HEK293 (cell line): ENCODE data around the gene CHST3.
A peak's percentile ranks its signal among the peaks of the same experiment; 100 is the strongest.

Experiments
- GLIS1 ChIP-seq: fragments of 450-650 bp; formaldehyde crosslinking; IDR thresholded peaks from 2 replicates; pipeline ENCODE4 v1.5.1; 2016; ENCODE audit warnings: missing biosample characterization, missing genetic modification characterization
- HIC1 ChIP-seq: fragments of 450-650 bp; formaldehyde crosslinking; IDR thresholded peaks from 2 replicates; pipeline ENCODE4 v1.5.1; 2016; ENCODE audit warnings: missing biosample characterization, missing genetic modification characterization
- KLF10 ChIP-seq: fragments of 450-650 bp; IDR thresholded peaks from 2 replicates; pipeline ENCODE4 v1.5.1; 2018; ENCODE audit warnings: missing biosample characterization, mild to moderate bottlenecking, missing genetic modification characterization
- KLF7 ChIP-seq: fragments of 450-650 bp; formaldehyde crosslinking; IDR thresholded peaks from 2 replicates; pipeline ENCODE4 v1.5.1; 2016; ENCODE audit warnings: missing biosample characterization, missing genetic modification characterization, borderline replicate concordance
- MZF1 ChIP-seq: fragments of 450-650 bp; formaldehyde crosslinking; IDR thresholded peaks from 2 replicates; pipeline ENCODE4 v1.5.1; 2017; ENCODE audit warnings: missing biosample characterization, missing genetic modification characterization, borderline replicate concordance
- OSR2 ChIP-seq: fragments of 450-650 bp; formaldehyde crosslinking; IDR thresholded peaks from 2 replicates; pipeline ENCODE4 v1.5.1; 2016; ENCODE audit warnings: missing biosample characterization, missing genetic modification characterization
- SP2 ChIP-seq: fragments of 450-650 bp; formaldehyde crosslinking; IDR thresholded peaks from 2 replicates; pipeline ENCODE4 v1.5.1; 2016; ENCODE audit warnings: missing biosample characterization, missing genetic modification characterization
- SP3 ChIP-seq: fragments of 450-650 bp; formaldehyde crosslinking; IDR thresholded peaks from 2 replicates; pipeline ENCODE4 v1.5.1; 2016; ENCODE audit warnings: missing biosample characterization, missing genetic modification characterization
- WT1 ChIP-seq: fragments of 450-650 bp; formaldehyde crosslinking; IDR thresholded peaks from 2 replicates; pipeline ENCODE4 v1.5.1; 2016; ENCODE audit warnings: missing biosample characterization, missing genetic modification characterization
- YY1 ChIP-seq: fragments of 450-650 bp; formaldehyde crosslinking; IDR thresholded peaks from 2 replicates; pipeline ENCODE4 v1.5.1; 2018; ENCODE audit warnings: missing biosample characterization, missing genetic modification characterization
- YY2 ChIP-seq: fragments of 450-650 bp; formaldehyde crosslinking; IDR thresholded peaks from 2 replicates; pipeline ENCODE4 v1.5.1; 2016; ENCODE audit warnings: missing biosample characterization, missing genetic modification characterization
- ZBTB1 ChIP-seq: fragments of 450-650 bp; formaldehyde crosslinking; IDR thresholded peaks from 2 replicates; pipeline ENCODE4 v1.5.1; 2016; ENCODE audit warnings: missing biosample characterization, missing genetic modification characterization
- ZEB2 ChIP-seq: fragments of 450-650 bp; formaldehyde crosslinking; IDR thresholded peaks from 2 replicates; pipeline ENCODE4 v1.5.1; 2016; ENCODE audit warnings: missing biosample characterization, missing genetic modification characterization
- ZFHX2 ChIP-seq: fragments of 450-650 bp; formaldehyde crosslinking; conservative IDR thresholded peaks from 2 replicates; pipeline ENCODE4 v1.5.1; 2016; ENCODE audit warnings: missing biosample characterization, missing genetic modification characterization
- ZFP41 ChIP-seq: fragments of 450-650 bp; formaldehyde crosslinking; IDR thresholded peaks from 2 replicates; pipeline ENCODE4 v1.5.1; 2016; ENCODE audit warnings: missing biosample characterization, missing genetic modification characterization, borderline replicate concordance
- ZIC2 ChIP-seq: fragments of 450-650 bp; formaldehyde crosslinking; IDR thresholded peaks from 2 replicates; pipeline ENCODE4 v1.5.1; 2016; ENCODE audit warnings: missing biosample characterization, missing genetic modification characterization
- ZNF133 ChIP-seq: fragments of 450-650 bp; formaldehyde crosslinking; IDR thresholded peaks from 2 replicates; pipeline ENCODE4 v1.5.1; 2016; ENCODE audit warnings: missing biosample characterization, missing genetic modification characterization
- ZNF175 ChIP-seq: fragments of 450-650 bp; formaldehyde crosslinking; IDR thresholded peaks from 2 replicates; pipeline ENCODE4 v1.5.1; 2016; ENCODE audit warnings: missing biosample characterization, missing genetic modification characterization
- ZNF2 ChIP-seq: fragments of 450-650 bp; formaldehyde crosslinking; IDR thresholded peaks from 2 replicates; pipeline ENCODE4 v1.5.1; 2016; ENCODE audit warnings: missing biosample characterization, missing genetic modification characterization
- ZNF311 ChIP-seq: fragments of 450-650 bp; formaldehyde crosslinking; IDR thresholded peaks from 2 replicates; pipeline ENCODE4 v1.5.1; 2017; ENCODE audit warnings: missing biosample characterization, missing genetic modification characterization, borderline replicate concordance
- ZNF404 ChIP-seq: fragments of 450-650 bp; formaldehyde crosslinking; IDR thresholded peaks from 2 replicates; pipeline ENCODE4 v1.5.1; 2017; ENCODE audit warnings: missing biosample characterization, missing genetic modification characterization
- ZNF423 ChIP-seq: fragments of 450-650 bp; formaldehyde crosslinking; IDR thresholded peaks from 2 replicates; pipeline ENCODE4 v1.5.1; 2016; ENCODE audit warnings: missing biosample characterization, missing genetic modification characterization
- ZNF426 ChIP-seq: fragments of 450-650 bp; formaldehyde crosslinking; IDR thresholded peaks from 2 replicates; pipeline ENCODE4 v1.5.1; 2017; ENCODE audit warnings: missing biosample characterization, missing genetic modification characterization, mild to moderate bottlenecking, inconsistent platforms, moderate library complexity
- ZNF473 ChIP-seq: fragments of 450-650 bp; formaldehyde crosslinking; IDR thresholded peaks from 2 replicates; pipeline ENCODE4 v1.5.1; 2017; ENCODE audit warnings: missing biosample characterization, missing genetic modification characterization
- ZNF645 ChIP-seq: fragments of 450-650 bp; formaldehyde crosslinking; IDR thresholded peaks from 2 replicates; pipeline ENCODE4; 2016; ENCODE audit warnings: missing biosample characterization, missing genetic modification characterization
- ZNF660 ChIP-seq: fragments of 450-650 bp; IDR thresholded peaks from 2 replicates; pipeline ENCODE4 v1.5.1; 2018; ENCODE audit warnings: missing biosample characterization, mild to moderate bottlenecking, missing genetic modification characterization
- ZNF701 ChIP-seq: fragments of 450-650 bp; formaldehyde crosslinking; IDR thresholded peaks from 2 replicates; pipeline ENCODE4 v1.5.1; 2016; ENCODE audit warnings: missing biosample characterization, missing genetic modification characterization
- ZNF704 ChIP-seq: fragments of 450-650 bp; formaldehyde crosslinking; IDR thresholded peaks from 2 replicates; pipeline ENCODE4 v1.5.1; 2016; ENCODE audit warnings: missing biosample characterization, missing genetic modification characterization
- ZNF792 ChIP-seq: fragments of 450-650 bp; formaldehyde crosslinking; IDR thresholded peaks from 2 replicates; pipeline ENCODE4 v1.5.1; 2016; ENCODE audit warnings: missing biosample characterization, missing genetic modification characterization
- ZNF837 ChIP-seq: fragments of 450-650 bp; formaldehyde crosslinking; IDR thresholded peaks from 2 replicates; pipeline ENCODE4 v1.5.1; 2016; ENCODE audit warnings: missing biosample characterization, missing genetic modification characterization
- ZSCAN16 ChIP-seq: fragments of 450-650 bp; formaldehyde crosslinking; IDR thresholded peaks from 2 replicates; pipeline ENCODE4 v1.5.1; 2016; ENCODE audit warnings: missing biosample characterization, missing genetic modification characterization
- TF ChIP-seq, protein P1 (sequence below): fragments of 450-650 bp; formaldehyde crosslinking; optimal IDR thresholded peaks from 2 replicates; pipeline ENCODE3; 2016; ENCODE audit warnings: missing biosample characterization, mild to moderate bottlenecking, missing genetic modification characterization
- TF ChIP-seq, protein P2 (sequence below): fragments of 450-650 bp; formaldehyde crosslinking; IDR thresholded peaks from 2 replicates; pipeline ENCODE4 v1.5.1; 2017; ENCODE audit warnings: missing biosample characterization, missing genetic modification characterization
- TF ChIP-seq, protein P3 (sequence below): fragments of 450-650 bp; formaldehyde crosslinking; IDR thresholded peaks from 2 replicates; pipeline ENCODE4 v1.5.1; 2016; ENCODE audit warnings: missing biosample characterization, missing genetic modification characterization, low read depth

Gene CHST3

GRCh38 chr10:71920540-71921323 is 43.5 kb upstream of the CHST3 start (continued):
- TF ChIP-seq ZNF311 (tag by site-specific recombination) (no peak), HIC1 (peak; percentile 56), WT1 (peak; percentile 93), ZNF473 (no peak), ZFHX2 (tag by site-specific recombination) (no peak), ZIC2 (tag by site-specific recombination) (peak; percentile 79), ZNF2 (tag by site-specific recombination) (no peak), KLF10 (no peak), ZNF792 (no peak), KLF7 (tag by site-specific recombination) (no peak), ZEB2 (no peak), ZNF837 (tag by site-specific recombination) (no peak), ZNF175 (tag by site-specific recombination) (no peak), ZFP41 (tag by site-specific recombination) (no peak), ZNF423 (peak; percentile 45; the same call in 1 of the 2 replicates), ZNF645 (no peak), ZNF660 (no peak), ZBTB1 (tag by site-specific recombination) (no peak), ZSCAN16 (tag by site-specific recombination) (no peak), ZNF426 (tag by site-specific recombination) (no peak), ZNF404 (tag by site-specific recombination) (no peak), YY2 (tag by site-specific recombination) (no peak), GLIS1 (peak; percentile 87), ZNF704 (tag by site-specific recombination) (no peak), YY1 (tag by site-specific recombination) (no peak), ZNF701 (no peak), SP2 (peak; percentile 12; the same call in 1 of the 2 replicates), SP3 (tag by site-specific recombination) (no peak), MZF1 (tag by site-specific recombination) (no peak), OSR2 (tag by site-specific recombination) (no peak; the same call in 1 of the 2 replicates), ZNF133 (tag by site-specific recombination) (no peak)
- TF ChIP-seq, protein P1, sequence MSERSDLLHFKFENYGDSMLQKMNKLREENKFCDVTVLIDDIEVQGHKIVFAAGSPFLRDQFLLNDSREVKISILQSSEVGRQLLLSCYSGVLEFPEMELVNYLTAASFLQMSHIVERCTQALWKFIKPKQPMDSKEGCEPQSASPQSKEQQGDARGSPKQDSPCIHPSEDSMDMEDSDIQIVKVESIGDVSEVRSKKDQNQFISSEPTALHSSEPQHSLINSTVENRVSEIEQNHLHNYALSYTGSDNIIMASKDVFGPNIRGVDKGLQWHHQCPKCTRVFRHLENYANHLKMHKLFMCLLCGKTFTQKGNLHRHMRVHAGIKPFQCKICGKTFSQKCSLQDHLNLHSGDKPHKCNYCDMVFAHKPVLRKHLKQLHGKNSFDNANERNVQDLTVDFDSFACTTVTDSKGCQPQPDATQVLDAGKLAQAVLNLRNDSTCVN (tag by site-specific recombination) = no peak
- TF ChIP-seq, protein P2, sequence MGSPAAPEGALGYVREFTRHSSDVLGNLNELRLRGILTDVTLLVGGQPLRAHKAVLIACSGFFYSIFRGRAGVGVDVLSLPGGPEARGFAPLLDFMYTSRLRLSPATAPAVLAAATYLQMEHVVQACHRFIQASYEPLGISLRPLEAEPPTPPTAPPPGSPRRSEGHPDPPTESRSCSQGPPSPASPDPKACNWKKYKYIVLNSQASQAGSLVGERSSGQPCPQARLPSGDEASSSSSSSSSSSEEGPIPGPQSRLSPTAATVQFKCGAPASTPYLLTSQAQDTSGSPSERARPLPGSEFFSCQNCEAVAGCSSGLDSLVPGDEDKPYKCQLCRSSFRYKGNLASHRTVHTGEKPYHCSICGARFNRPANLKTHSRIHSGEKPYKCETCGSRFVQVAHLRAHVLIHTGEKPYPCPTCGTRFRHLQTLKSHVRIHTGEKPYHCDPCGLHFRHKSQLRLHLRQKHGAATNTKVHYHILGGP = no peak
- TF ChIP-seq, protein P3, sequence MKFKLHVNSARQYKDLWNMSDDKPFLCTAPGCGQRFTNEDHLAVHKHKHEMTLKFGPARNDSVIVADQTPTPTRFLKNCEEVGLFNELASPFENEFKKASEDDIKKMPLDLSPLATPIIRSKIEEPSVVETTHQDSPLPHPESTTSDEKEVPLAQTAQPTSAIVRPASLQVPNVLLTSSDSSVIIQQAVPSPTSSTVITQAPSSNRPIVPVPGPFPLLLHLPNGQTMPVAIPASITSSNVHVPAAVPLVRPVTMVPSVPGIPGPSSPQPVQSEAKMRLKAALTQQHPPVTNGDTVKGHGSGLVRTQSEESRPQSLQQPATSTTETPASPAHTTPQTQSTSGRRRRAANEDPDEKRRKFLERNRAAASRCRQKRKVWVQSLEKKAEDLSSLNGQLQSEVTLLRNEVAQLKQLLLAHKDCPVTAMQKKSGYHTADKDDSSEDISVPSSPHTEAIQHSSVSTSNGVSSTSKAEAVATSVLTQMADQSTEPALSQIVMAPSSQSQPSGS (tag by site-specific recombination) = no peak
